Renal cortical epithelial cell (primary cell): ENCODE data around the gene DNAJB6. TPM values are rescaled to one million over a fixed set of nuclear protein-coding genes. Genes with fewer than 3 reads are reported as not detected.

ENCODE experiments used
- DNase-seq: peaks from one replicate; pipeline ENCODE4 v3.0.0-alpha.2; 2011; ENCODE audit warnings: low read depth
- total RNA-seq: library from RNA; depleted of rRNA; stranded (reverse); fragments of >200 nt; gene quantifications from 2 replicates; pipeline ENCODE4 v1.2.3, GENCODE V29; 2014

DNAJB6 gene
- total RNA-seq, result 121 and 200 TPM in 2 replicates

DNA sequence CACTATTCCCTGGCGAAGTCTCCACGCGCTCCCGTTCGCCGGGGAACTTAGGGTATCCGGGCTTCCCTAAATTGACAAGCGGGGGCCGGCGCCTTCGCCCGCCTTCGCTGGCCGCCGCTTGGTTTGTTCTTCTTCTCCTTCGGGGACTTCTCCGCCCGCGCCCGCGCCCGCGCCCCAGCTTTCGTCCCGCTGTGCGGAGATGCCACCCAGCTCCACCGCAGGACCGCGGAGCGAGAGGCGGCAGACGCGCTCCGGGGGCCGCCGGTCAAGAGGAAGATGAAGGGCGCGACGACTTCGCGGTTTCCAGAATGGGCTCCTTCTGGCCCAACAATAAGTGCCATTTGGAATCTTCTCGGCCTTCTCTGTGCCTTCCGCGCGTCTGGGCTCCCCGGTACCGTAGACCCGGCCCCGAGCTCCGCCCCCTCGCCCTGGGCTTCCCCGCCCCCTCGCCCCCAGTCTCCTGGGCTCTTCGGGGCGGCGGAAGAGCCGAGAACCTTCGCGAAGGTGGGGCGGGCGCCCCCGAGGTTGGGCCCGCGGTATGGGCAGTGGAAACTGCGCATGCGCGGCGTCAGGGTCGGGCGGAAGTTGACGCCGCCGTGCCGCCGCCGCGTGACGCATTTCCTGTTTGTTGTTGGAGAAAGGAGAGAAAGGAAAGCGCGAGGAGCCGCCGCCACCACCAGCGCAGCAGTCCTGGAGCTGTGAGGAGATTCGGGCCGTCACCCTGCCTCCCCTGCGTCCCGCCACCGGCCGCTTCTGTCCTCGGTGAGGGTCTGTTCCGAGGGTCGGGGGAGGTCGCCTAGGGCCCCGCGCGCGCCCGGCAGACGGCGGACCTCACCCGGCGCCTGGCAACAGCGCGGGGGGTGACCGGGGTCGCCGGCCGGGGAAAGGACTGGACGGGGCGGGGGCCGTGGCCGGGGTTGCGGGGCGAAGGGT lies at the start of gene DNAJB6:
Gene DNAJB6, plus strand, starts transcription at position 622 of the 933 bp plus-strand sequence. CDS start 21,569 bp downstream, outside the sequence.
- peak; percentile 72 for DNase-seq

DNA sequence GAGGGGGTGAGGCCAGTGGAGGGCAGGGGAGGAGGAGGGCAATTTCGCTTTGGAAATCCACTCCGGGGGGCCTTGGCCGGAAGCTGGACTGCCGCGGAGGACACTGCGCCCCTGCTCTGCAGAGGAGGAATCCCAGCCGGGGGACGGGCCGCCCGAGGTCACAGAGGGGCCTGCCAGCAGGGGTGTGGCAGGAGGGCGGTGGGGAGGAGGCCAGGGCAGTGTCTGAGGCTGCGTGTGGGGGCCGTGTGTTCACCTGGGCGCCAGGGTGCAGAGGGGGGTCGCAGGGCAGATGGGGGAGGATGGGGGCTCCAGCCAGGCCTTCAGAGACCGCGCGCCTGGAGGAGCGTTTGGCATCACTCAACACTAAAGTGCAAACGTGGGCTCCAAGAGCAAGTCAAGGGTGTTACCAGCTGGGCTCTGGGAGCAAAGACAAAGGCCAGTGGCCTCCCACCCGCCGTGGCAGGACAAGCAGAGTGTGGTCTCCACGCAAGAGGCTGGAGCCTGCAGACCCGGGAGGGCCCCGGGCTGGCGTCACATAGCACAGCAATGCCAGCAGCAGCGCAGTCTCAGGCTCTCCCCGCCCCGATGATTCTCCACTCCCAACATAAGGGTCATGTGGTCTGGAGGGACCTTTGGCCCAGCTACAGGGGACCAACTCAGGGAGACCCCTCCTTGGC lies 45.3 kb upstream of the DNAJB6 start:
- DNase-seq, result no peak

DNA sequence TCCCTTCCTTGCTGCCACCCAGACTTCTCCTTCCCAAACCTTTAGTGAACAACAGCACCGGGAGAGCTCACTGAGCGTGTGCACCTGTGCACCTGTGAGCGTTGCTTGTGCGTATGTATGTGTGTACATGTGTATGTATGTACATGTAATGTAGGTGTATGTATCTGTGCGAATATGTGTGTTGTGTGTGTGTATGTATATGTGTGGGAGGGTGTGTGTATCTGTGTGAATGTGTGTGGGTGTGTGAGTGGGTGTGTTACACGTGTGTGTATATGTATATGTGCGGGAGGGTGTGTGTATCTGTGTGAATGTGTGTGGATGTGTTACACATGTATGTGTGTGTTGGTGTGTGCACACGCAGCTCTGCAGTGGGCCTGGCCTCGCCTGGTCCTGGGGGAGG lies 44.5 kb upstream of the DNAJB6 start:
- no peak for DNase-seq

GRCh38 chr7:157292770-157293412 lies 43.9 kb upstream of the DNAJB6 start:
- DNase-seq, result no peak

GRCh38 chr7:157293413-157293788 lies 43.4 kb upstream of the DNAJB6 start:
- no peak for DNase-seq

DNA sequence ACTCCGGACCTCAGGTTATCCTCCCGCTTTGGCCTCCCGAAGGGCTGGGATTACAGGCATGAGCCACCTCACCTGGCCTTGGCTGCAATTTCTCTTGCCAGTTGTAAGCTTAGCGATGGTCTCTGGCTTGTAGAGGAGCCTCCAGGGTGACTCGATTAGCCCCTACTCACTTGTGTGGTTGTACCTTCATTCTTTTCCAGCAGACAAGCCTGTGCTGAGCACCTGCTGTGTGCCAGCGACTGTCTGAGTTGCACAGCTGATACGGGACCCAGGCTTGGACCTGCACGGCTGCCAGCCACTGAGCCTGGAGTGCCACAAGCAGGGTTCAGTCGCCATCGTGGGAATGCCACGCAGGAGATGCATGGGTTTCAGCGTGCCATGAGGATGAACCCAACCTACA lies 42.0 kb upstream of the DNAJB6 start:
- DNase-seq, result no peak

- no peak for DNase-seq
These were observed 41.5 kb upstream of the DNAJB6 start for GRCh38 chr7:157295338-157295737.

- no peak for DNase-seq
These were observed 39.6 kb upstream of the DNAJB6 start for GRCh38 chr7:157297185-157297584.

- DNase-seq, result no peak
These were observed 37.5 kb upstream of the DNAJB6 start for GRCh38 chr7:157299317-157299612.

GRCh38 chr7:157299613-157300368 lies 37.0 kb upstream of the DNAJB6 start:
- DNase-seq, result peak; percentile 62

DNA sequence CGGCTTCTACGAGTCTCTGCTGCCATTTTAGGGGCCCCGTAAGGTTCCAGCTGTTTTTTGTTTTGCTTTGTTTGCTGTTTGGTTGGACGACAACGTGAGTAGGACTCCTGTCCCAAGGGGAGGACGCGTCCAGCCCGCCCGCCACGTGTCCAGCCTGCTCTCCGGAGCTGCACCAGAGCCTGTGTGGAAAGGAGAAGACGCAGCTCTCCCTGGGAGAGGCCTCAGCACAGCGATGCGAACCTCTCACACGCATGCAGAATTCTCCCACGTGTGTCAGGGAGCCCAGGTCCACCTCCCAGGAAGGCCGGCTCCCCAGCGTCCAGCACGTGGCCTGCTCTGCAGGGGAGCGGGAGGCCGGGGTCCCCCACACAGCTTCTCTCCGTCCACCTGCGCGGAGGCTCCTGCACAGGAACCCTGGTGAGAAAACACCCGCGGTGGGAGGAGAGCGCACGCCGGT lies 36.4 kb upstream of the DNAJB6 start:
- DNase-seq, result no peak

DNA sequence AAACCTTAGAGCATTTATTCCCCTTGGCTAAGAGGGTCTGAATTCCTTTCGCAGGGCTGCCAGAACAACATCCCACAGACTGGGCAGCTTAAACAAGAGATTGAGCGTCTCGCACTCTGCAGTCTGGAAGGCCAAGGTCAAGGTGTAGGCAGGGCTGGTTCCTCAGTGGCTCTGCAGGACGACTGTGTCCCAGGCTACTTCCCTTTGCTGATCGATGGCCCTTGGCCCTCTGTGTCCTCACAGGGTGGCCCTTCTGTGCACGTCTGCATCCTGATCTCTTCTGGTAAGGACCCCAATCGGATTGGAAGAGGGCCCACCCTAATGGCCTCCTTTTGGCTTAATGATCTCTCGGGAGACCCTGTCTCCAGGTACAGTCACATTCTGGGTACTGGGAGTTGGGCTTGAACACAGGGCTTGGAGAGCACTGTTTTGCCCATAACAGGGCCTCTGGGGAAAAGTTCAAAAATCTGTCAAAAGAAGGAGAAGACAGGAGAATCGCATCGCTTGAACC lies 35.1 kb upstream of the DNAJB6 start:
- DNase-seq, result no peak

DNA sequence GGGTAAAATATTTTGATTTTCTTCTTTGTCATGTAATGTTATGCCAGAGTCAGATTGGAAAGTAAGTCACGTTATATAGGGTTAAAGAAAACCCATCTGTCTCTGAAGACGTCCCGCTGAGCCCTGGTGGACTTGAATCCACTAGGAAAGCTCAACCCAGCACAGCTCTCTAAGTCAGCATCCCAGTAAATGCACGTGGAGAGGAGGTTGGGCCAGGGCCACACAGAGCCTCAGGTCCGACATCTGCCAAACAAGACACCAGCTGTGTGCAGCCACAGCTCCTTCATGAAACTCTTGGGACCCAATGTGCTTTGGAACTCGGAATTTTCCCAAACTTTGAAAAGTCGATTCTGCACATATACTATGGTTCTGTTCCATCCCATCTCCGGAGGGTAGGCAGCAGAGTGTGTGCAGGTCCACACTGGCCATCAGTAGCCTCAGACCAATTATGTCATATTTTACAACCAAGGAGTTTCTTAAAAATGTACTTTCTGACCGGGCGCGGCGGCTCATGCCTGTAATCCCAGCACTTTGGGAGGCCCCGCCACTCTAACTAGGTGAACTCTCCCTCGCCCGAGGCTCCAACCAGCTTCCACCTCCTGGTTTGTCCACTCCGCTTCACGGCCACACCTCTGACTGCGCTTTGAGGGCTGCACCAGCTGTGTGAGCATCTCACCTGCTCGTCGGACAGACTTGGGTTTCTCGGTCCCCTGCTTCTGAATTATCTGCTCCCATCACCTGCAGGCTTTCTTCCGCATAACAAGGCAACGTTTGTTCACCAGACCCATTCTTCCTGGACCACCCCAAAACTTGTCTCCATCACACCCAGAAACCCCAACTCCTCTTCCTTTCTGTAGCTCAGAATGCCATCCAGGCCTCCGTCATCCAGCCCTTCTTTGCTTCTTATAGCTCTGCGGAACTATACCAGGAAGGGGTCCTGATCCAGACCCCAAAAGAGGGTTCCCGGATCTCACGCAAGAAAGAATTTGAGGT lies 29.7 kb upstream of the DNAJB6 start:
- no peak for DNase-seq

GRCh38 chr7:157309988-157310668 lies 26.7 kb upstream of the DNAJB6 start:
- peak; percentile 78 for DNase-seq

GRCh38 chr7:157310676-157311185 lies 26.1 kb upstream of the DNAJB6 start:
- no peak for DNase-seq

DNA sequence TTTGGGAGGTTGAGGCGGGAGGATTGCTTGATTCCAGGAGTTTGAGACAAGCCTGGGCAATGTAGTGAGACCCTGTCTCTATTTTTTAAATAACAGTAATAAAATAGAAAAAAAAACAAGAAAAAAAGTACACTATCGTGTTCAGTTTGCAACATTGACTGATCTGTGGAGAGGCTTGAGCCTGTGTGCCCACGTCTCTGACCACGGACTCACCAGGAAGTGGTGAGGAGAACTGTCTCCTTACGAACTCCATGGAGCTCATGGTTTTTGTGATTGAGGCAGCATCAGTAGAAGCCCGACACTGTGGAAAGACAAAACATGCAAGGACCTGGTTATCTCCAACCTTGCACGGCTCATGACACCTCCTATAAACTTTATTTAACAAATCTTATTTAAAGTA lies 23.9 kb upstream of the DNAJB6 start:
- no peak for DNase-seq

- DNase-seq, result no peak
These were observed 23.2 kb upstream of the DNAJB6 start for GRCh38 chr7:157313645-157314044.

DNA sequence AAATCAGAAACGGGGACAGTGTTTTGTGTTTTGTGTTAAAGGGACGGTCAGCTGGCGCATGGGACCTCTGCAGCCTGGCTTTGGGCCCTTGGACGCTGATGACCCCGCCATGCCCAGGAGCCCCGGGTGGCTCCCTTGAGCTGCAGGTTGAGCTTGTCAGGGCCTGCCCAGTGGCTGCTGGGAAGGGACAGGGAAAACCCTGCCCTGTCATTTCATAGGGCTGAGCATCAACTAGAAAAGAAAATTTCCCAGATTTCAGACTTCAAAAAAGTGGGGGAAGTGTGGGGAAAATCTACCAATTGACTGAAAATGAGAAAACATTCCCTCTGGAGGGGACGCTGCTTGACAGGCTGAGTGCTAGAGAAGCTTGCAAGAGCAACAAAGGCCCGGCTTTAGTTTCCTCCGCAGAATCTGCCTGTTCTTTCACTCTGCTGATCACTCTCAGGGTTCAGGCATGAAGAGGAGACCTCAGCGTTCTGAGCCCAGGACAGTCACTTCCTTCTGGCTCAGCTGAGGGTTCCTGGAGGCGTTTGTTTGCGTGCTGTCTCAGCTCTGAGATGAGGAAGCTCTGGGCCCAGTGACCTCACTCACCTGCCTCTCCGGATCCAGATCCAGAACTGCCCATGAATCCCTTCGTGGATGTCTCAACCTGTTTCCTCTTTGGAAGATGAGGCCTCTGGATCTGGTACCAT lies 18.6 kb upstream of the DNAJB6 start:
- DNase-seq, result no peak

- no peak for DNase-seq
These were observed 16.2 kb upstream of the DNAJB6 start for GRCh38 chr7:157320608-157320980.
